Activated CD4-positive, alpha-beta T cell treated with anti-CD3 and anti-CD28 coated beads, Interleukin-2, amount 50 U/mL, for 48 hours (primary cell): ENCODE data around the gene DMXL1.

Experiments
- DNase-seq, 2 experiments: peaks; one replicate each; pipeline ENCODE4 v3.0.0-alpha.2; 2020

Gene DMXL1, protein sequence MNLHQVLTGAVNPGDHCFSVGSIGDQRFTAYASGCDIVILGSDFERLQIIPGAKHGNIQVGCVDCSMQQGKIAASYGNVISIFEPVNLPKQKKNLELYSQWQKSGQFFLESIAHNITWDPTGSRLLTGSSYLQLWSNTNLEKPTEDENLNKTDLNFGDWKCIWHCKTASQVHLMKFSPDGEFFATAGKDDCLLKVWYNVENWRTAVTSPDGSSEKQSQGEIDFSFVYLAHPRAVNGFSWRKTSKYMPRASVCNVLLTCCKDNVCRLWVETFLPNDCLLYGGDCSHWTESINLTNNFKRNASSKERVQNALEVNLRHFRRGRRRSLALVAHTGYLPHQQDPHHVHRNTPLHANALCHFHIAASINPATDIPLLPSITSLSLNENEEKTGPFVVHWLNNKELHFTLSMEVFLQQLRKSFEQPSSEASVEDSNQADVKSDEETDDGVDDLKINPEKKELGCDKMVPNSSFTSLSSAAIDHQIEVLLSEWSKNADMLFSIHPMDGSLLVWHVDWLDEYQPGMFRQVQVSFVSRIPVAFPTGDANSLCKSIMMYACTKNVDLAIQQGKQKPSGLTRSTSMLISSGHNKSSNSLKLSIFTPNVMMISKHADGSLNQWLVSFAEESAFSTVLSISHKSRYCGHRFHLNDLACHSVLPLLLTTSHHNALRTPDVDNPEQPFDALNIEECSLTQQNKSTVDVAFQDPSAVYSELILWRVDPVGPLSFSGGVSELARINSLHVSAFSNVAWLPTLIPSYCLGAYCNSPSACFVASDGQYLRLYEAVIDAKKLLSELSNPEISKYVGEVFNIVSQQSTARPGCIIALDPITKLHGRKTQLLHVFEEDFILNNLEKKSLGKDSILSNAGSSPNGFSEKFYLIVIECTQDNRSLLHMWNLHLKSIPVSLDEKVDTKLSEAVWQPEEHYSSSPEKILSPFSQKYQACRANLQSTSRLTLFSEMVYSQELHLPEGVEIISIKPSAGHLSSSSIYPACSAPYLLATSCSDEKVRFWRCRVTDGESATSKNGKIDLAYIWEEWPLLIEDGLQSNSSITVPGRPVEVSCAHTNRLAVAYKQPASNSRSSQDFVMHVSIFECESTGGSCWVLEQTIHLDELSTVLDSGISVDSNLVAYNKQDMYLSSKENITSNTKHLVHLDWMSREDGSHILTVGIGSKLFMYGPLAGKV (N-terminal part only)

GRCh38 chr5:119070828-119071560 lies at the start of gene DMXL1:
TSS of gene DMXL1 (plus strand) at chr5:119071087. CDS start at chr5:119071570, 483 bp downstream.
- DNase-seq, result peak; percentile 97 to 98

- no peak for DNase-seq
These were observed 49.6 kb upstream of the DMXL1 start for GRCh38 chr5:119021149-119021732.

DNA sequence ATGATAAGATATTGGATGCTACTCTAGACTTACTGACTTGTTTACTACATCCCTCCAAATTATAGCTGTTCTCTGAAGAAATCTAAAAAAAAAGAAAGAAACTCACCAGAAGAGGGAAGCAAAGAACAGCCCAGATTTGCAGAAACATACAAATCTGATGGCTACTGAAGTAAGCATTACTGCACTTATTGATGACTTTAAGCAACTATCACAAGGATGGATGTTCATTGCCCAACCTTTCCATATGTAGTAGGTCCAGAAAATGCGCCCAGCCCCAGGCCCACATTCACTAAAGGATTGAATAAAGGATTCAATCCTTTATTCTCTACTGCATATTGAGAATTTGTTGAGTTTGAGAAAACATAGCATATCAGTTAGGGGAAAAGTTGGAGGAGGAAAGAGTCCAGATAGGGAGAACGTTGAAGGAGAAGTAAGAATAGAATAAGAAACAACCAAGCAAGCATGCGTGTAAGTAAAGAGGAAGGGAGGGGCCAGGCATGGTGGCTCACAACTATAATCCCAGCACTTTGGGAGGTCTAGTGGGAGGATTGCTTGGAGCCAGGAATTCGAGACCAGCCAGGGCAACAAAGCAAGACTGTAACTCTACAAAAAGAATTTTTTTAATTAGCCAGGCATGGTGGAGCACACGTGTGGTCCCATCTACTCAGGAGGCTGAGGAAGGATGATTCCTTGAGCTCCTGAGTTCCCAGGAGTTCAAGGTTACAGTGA lies 48.7 kb upstream of the DMXL1 start:
- DNase-seq, result no peak

GRCh38 chr5:119022773-119023172 lies 48.1 kb upstream of the DMXL1 start:
- DNase-seq, result no peak

GRCh38 chr5:119028575-119028974 lies 42.3 kb upstream of the DMXL1 start:
- no peak for DNase-seq

GRCh38 chr5:119031011-119031886 lies 39.6 kb upstream of the DMXL1 start:
- DNase-seq, result no peak

GRCh38 chr5:119031905-119032304 lies 39.0 kb upstream of the DMXL1 start:
- DNase-seq, result peak in 1 of 2 experiments; percentile 24

GRCh38 chr5:119032656-119033055 lies 38.2 kb upstream of the DMXL1 start:
- no peak for DNase-seq

DNA sequence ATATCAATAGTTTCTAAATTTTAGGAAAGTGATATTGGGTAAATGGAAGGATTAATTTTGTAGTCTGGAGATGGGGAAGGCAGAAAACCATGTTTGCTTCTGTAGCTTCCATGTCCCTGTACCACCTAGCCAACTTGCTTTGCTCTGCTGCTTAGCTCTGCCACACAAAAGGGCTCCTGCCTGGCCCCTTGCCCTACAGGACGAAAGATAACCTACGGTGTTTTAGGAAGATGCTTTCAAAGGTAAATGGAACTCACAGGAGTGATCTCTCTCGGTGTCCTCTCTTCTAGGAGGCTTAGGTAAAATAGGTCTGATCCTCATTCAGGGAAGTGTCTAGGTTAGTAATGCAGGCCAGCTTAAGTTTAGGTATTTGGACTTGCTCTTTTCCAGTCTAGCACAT lies 37.8 kb upstream of the DMXL1 start:
- no peak for DNase-seq

DNA sequence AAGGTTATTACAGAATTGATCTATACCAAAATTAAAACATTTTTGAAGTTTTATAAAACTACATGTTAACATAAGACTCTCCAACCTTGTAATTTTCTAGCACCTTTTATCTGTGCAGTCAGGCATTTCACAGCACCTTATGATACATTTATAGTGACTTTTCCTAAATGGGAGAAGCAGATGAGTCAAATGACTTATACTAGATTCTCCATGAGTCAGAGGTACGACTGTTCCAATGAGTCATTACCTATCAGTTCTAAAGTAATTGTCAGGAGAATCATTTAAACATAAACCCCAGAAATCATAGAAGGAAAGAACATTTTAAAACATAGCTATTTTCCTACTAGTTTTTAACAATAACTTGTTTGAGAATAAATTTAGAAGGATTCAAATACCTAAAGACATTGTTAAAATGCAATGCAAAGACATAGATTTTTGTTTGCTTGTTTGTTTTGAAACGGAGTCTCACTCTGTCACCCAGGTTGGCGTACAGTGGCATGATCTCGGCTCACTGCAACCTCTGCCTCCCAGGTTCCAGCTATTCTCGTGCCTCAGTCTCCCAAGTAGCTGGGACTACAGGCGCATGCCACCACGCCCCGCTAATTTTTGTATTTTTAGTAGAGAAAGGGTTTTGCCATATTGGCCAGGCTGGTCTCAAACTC lies 34.7 kb upstream of the DMXL1 start:
- DNase-seq, result no peak

DNA sequence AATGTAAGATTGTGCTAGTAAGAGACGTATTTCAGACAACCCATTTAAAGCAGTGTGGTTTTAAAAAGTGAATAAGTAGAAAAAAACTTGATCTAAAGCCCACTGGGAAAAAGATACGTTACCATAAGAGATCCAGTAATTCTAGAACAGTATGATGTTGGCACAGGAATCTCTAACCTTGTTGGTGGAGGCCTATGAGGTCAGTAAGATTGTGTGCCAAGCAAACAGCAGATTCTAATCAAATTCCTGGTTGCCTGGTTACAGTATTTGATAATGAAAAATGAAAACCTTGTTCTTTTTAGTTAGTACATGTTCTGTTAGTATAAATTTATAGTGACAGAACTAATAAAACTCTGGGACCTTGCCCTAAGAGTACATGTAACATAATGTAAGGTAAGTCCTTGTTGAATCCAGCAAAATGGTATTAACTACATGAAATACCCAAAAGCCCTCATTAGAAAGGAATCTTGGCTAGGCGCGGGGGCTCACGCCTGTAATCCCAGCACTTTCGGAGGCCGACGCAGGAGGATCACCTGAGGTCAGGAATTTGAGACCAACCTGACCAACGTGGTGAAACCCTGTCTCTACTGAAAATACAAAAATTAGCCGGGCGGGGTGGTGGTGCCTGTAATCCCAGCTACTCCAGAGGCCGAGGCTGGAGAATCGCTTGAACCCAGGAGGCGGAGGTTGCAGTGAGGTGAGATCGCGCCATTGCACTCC lies 33.2 kb upstream of the DMXL1 start:
- DNase-seq, result no peak

GRCh38 chr5:119048246-119048645 lies 22.6 kb upstream of the DMXL1 start:
- no peak for DNase-seq

DNA sequence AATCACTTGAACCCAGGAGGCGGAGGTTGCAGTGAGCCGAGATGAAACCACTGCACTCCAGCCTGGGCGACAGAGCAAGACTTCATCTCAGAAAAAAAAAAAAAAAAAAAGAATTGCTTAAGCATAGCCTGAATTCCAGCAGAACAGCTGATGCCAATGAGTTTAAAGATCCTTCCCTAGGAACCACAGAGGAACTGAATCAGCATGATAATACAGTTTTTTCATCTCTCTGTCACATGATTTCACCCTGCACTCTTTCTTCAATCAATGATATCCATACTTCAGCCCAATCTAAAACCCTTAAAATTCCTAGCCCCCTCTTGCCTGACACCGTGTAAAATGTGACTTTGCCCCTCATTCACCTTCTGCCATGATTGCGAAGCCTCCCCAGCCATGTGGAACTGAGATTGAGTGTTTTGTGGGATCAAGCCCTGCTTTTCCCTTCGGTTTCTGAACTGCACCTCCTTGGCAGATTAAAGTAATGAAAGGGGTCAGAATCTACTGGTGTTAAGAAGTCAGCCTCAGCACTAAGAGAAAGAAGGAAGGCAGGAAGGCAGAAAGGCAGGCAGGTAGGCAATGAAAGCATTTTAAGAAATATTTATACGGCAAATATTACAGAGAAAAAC lies 20.9 kb upstream of the DMXL1 start:
- no peak for DNase-seq

DNA sequence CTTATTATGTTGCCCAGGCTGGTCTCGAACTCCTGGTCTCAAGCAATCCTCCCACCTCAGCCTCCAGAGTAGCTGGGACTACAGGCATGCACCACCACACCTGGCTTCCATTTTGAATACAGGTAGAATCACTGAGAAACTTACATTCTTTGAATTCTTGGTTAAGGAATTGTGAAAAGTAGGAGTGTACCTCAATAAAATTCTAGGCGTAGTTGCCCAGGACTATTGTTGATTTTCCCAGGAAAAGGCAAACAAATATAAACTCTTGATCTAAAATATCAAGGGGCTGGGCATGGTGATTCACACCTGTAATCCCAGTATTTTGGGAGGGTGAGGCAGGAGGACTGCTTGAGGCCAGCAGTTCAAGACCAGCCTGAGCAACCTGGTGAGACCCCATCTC lies 16.8 kb upstream of the DMXL1 start:
- DNase-seq, result no peak

DNA sequence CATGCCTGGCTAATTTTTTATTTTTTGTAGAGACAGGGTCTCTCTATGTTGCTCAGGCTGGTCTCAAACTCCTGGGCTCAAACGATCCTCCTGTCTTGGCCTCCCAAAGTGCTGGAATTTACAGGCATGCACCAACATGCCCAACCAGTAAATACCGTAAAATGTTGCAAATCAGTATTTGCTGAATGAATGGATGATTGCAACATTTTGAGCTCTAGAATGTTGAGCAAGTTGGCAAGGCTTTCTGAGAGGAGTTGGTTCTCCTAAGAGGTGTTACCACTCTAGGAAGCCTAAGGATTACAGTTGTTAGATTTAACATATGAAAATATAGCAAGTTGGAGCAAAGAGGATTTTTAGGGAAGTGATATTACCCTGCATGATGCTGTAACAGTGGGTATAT lies 15.6 kb upstream of the DMXL1 start:
- DNase-seq, result no peak

- DNase-seq, result no peak
These were observed 11.8 kb upstream of the DMXL1 start for GRCh38 chr5:119058979-119059529.

- DNase-seq, result no peak
These were observed 11.1 kb upstream of the DMXL1 start for GRCh38 chr5:119059740-119060255.
